ENCODE data around the gene NOG.

- TF ChIP-seq POLR2AphosphoS5 (IDR thresholded peaks at IDR 0.05; ENCODE audit: low read depth, low read length) = no peak
- TF ChIP-seq CTCF (IDR thresholded peaks at IDR 0.05) = no peak
- no peak for TF ChIP-seq SIN3A (IDR thresholded peaks at IDR 0.05; ENCODE audit: borderline replicate concordance, insufficient read depth, low read depth, low read length)
- TF ChIP-seq REST (IDR thresholded peaks at IDR 0.05; ENCODE audit: insufficient read depth in 1 of 2, low read depth in 2 of 2, low read length in 1 of 2) = no peak
Measured at GRCh38 chr17:56595108-56595418, 1.6 kb downstream of the NOG start.

All from Panc1 (cell line).